Pancreas (tissue), 10 donors: Measurements from ENCODE around the gene ENPEP. TPM values are rescaled to one million over a fixed set of nuclear protein-coding genes. Genes with fewer than 3 reads are reported as not detected.
A peak's percentile ranks its signal among the peaks of the same experiment; 100 is the strongest.

ENCODE experiments used
- ATAC-seq, 4 donors: fragments of 200-7000 bp; cut with Tn5 transposase; one replicate each; pipeline versions ENCODE4 v1.8.0 to v1.9.1; 2020; ENCODE audit warnings: mild to moderate bottlenecking in 4 of 4, moderate library complexity in 4 of 4
- DNase-seq, 6 donors: peaks; one replicate each; pipeline ENCODE4 v3.0.0-alpha.2; 2020
- FAIRE-seq: peaks from 2 replicates; lab custom pipeline; 2012; peaks lifted over from hg19 to GRCh38; lab: Jason Lieb, UNC
- H3K27ac ChIP-seq, 4 donors: fragments of 200-600 bp; sonication (generic); 1 replicate in 3 of 4; 2 replicates in 1 of 4; pipeline versions ENCODE4 v1.5.0 to v1.8.0; 2020
- H3K27me3 ChIP-seq, 4 donors: fragments of 200-600 bp; one replicate each; pipeline ENCODE4 v1.8.0; 2021
- H3K36me3 ChIP-seq, 3 donors: fragments of 200-600 bp; sonication (generic) in 1 of 3; one replicate each; pipeline versions ENCODE4 v1.5.0 to v1.8.0; 2020 to 2021
- H3K4me1 ChIP-seq, 3 donors: fragments of 200-600 bp; one replicate each; pipeline ENCODE4 v1.8.0; 2021
- H3K4me3 ChIP-seq, 4 donors: fragments of 200-600 bp; sonication (generic) in 2 of 4; one replicate each; pipeline versions ENCODE4 v1.5.0 to v1.8.0; 2020 to 2021
- H3K9me3 ChIP-seq, 4 donors: fragments of 200-600 bp; one replicate each; pipeline ENCODE4 v1.8.0; 2021
- WGBS, 2 donors: extraction: QIAGEN DNeasy Blood & Tissue Kit; methylation state at CpG; one replicate each; pipeline ENCODE4 v1.1.7; 2013; 5-methylcytosine and 5-hydroxymethylcytosine counted together
- intact Hi-C, 3 donors: fragments of 100-400 bp; cut with DNase I; formaldehyde crosslinking; loops; one replicate each; pipeline versions ENCODE4 v1.11.1 to v1.14.2; 2022
- polyA plus RNA-seq, 2 donors: library from polyadenylated mRNA; stranded (reverse); fragments of 200-250 nt; gene quantifications; one replicate each; pipeline ENCODE4 v1.2.3, GENCODE V29; 2013
- total RNA-seq, 6 donors: library from RNA; stranded (reverse); fragmentation: NEBNext Ultra II Directional in 4 of 6; extraction: Animal tissue kit (Norgen Biotek cat#: 25700) in 4 of 6; gene quantifications; one replicate each; pipeline versions ENCODE4 v1.2.1 to v1.2.4, GENCODE V29; 2021 to 2023
- TF ChIP-seq, protein P1 (sequence below), 4 donors: fragments of 200-600 bp; sonication (generic) in 3 of 4; IDR thresholded peaks; one replicate each; pipeline versions ENCODE4 v1.5.0 to v1.8.0; 2021; ENCODE audit warnings: antibody characterized with exemption in 4 of 4
- donor health status: healthy with polysubstance abuse.
- donor health status: DM: no; HTN: no; CAD: no; lungs with moderate emphysema.
- donor health status: DM: no; HTN: no; CAD: no.
- donor health status: control.
- donor health status: control.
- donor health status: Bipolar disorder and iron deficiency.
- donor health status: DM: yes; HTN: yes; CAD: no.
- donor health status: DM: no; HTN: no; CAD: no.
- donor health status: DM: no; HTN: no; CAD: no.
- donor health status: DM: yes; HTN: yes; CAD: no.

The ENPEP gene
- total and polyA plus RNA-seq, 8 donors = 0.27 to 3.1 (median 0.75) TPM

DNA sequence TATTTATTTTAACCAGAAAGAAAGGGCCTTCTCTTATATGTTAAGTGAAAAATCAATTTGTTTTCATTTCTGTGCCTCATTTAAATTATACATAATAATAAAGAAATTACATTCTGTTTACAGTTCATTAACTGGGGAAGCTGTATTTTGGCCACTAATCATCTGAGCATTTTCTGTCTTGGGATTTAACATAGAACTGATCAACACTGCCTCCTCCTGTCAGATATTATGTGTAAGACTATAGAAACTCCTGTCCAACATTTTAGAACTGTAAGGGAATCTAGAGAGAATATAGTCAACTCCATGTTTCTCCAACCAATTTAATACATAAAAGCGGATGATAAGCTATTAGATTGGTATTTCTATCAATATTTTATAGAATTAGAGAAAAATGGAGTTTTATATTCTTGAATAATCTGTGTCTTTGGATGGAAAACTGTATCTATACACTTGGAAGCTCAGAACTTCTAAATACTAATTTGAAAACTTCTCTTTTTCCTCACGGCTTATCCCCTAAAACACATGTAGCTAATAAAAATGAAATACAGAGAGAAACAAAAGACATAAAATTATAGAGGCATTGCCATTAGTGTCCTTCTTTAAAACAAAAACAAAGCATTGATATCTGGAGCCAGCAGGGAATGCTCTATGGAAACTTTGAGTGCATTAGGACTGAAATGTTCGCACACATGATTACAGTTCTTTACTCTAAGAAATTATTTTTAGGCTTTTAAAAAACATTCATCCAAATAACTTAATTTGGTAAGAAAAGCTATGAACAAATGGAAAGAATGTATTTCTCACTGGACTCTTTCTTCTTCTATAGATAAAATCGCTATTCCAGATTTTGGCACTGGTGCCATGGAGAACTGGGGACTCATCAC is 33.1 kb downstream of the ENPEP start:
- DNase-seq = no peak
- 73 to 84% methylated on average over 4 of the region's 4 CpGs for WGBS, 2 donors
- intact Hi-C loops = loop anchor here in 2 of 3 donors (5.0 to 10.0 kb wide), 2 partner anchors 192 to 504 kb away; no protein-coding TSS in a partner anchor
- TF ChIP-seq, protein P1, sequence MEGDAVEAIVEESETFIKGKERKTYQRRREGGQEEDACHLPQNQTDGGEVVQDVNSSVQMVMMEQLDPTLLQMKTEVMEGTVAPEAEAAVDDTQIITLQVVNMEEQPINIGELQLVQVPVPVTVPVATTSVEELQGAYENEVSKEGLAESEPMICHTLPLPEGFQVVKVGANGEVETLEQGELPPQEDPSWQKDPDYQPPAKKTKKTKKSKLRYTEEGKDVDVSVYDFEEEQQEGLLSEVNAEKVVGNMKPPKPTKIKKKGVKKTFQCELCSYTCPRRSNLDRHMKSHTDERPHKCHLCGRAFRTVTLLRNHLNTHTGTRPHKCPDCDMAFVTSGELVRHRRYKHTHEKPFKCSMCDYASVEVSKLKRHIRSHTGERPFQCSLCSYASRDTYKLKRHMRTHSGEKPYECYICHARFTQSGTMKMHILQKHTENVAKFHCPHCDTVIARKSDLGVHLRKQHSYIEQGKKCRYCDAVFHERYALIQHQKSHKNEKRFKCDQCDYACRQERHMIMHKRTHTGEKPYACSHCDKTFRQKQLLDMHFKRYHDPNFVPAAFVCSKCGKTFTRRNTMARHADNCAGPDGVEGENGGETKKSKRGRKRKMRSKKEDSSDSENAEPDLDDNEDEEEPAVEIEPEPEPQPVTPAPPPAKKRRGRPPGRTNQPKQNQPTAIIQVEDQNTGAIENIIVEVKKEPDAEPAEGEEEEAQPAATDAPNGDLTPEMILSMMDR (IDR thresholded peaks at IDR 0.05) = no peak
- FAIRE-seq = peak; percentile 37
- no peaks in the 10 kb centered on the region for H3K4me1 ChIP-seq
- no peaks in the 10 kb centered on the region for H3K9me3 ChIP-seq
- H3K27ac ChIP-seq = no peak overlapping the region
- no peak overlapping the region for H3K4me3 ChIP-seq
- H3K36me3 ChIP-seq = no peaks in the 10 kb centered on the region
- H3K27me3 ChIP-seq = no peaks in the 10 kb centered on the region
- ATAC-seq = no peak

DNA sequence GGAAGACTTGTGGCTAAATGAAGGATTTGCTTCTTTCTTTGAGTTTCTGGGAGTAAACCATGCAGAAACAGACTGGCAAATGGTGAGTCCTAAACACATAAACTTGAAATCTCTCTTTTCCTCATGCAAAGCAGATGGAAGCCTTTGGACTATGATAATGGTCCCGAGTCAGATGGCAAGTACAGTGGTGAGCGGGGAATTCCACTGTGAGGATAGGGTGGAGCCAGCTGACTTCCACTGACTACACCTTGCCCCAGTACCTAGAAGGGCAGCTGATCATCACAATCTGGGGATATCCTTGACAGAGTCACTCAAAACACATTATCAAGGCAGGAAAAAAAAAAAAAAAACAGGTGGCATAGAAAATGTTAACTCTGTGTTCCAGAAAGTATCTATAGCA is 34.3 kb downstream of the ENPEP start:
- ATAC-seq (no peak), DNase-seq (no peak), FAIRE-seq (no peak)
- no peaks in the 10 kb centered on the region for H3K9me3 ChIP-seq
- H3K27me3 ChIP-seq = no peaks in the 10 kb centered on the region
- no peak overlapping the region for H3K4me3 ChIP-seq
- H3K27ac ChIP-seq = no peak overlapping the region
- intact Hi-C loops = loop anchor here in 1 of 3 donors (10.0 kb wide), 1 partner anchor 505 kb away; no protein-coding TSS in a partner anchor
- WGBS, 2 donors = 46 to 62% methylated on average over 2 of the region's 2 CpGs
- H3K4me1 ChIP-seq = no peaks in the 10 kb centered on the region
- TF ChIP-seq, protein P1 (IDR thresholded peaks at IDR 0.05) = no peak
- H3K36me3 ChIP-seq = no peaks in the 10 kb centered on the region

DNA sequence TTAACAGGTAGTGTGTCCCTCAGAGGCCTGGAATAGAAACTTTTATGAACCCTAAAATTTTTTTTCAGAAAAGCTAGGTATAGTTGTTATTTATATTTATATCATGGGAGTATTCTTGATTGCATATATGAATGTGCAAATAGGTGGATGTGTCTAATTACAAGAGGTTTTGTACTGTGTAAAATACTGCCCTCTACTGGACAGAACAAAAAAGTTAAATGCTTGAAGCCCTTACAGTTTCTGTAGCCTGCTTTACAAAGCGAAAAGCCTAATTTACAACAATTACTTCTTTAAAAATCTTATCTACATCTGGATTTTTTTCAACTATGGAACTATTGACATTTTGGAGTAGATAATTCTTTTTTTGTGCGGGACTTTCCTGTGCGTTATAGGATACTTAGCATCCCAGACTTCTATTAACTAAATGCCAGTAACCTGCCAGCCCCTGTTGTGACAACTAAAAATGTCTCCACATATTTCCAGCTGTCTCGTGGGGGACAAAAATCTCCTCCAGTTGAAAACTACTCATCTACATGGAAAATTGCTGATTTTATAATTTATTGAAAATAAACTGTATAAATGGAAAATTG is 35.1 kb downstream of the ENPEP start:
- peaks cover 0 to 5% (median 0%) of the 10 kb centered on the region in 3 donors for H3K4me1 ChIP-seq
- no peaks in the 10 kb centered on the region for H3K9me3 ChIP-seq
- peak; percentile 90 for FAIRE-seq
- WGBS, 2 donors = 19 to 25% methylated on average over 4 of the region's 4 CpGs
- no peaks in the 10 kb centered on the region for H3K27me3 ChIP-seq
- no peaks in the 10 kb centered on the region for H3K36me3 ChIP-seq
- H3K27ac ChIP-seq = no peak overlapping the region
- ATAC-seq = peak in 3 of 4 donors; percentile 70 to 78 (median 71)
- intact Hi-C loops = loop anchor here in 1 of 3 donors (10.0 kb wide), 1 partner anchor 506 kb away; no protein-coding TSS in a partner anchor
- no peak for DNase-seq
- TF ChIP-seq, protein P1 (IDR thresholded peaks at IDR 0.05) = peak; percentile 25 to 69 (median 51)
- no peak overlapping the region for H3K4me3 ChIP-seq

DNA sequence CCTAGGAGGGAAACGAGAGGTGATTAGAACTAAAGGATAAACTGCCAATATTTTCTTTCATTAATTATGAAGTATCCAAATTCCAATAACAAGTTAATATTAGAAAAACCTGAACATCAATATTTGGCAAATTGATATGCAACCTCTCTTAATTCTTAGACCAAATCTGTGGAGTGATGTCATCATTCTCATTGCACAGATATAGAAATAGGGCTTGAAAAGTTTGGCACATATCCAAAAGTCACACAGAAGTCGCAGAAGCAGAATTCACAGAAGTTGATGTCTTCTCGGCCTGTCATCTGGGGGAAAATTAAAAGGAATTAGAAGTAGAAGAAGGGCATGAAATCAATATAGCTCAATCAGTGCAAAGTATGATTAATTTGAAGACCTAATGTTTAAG is 36.9 kb downstream of the ENPEP start:
- Histone ChIP-seq H3K36me3 (no peaks in the 10 kb centered on the region), H3K4me3 (no peak overlapping the region), H3K27me3 (no peaks in the 10 kb centered on the region), H3K9me3 (no peaks in the 10 kb centered on the region), H3K4me1 (peaks cover 0 to 5% (median 0%) of the 10 kb centered on the region in 3 donors), H3K27ac (no peak overlapping the region)
- WGBS, 2 donors = 53 to 56% methylated on average over 3 of the region's 3 CpGs
- no peak for DNase-seq
- intact Hi-C loops = loop anchor here in 1 of 3 donors (10.0 kb wide), 1 partner anchor 508 kb away; no protein-coding TSS in a partner anchor
- FAIRE-seq = no peak
- TF ChIP-seq, protein P1 (IDR thresholded peaks at IDR 0.05) = no peak
- ATAC-seq = no peak
